HFFc6 (cell line): Measurements from ENCODE around the gene HTR2B. TPM values are rescaled to one million over a fixed set of nuclear protein-coding genes. Genes with fewer than 3 reads are reported as not detected.

Experiments used
- DNase-seq: peaks from one replicate; pipeline ENCODE4 v3.0.0-alpha.2; 2018
- H3K27ac Mint-ChIP-seq: 2 replicates; pipeline ENCODE4 v1.8.0; 2020; ENCODE audit warnings: mild to moderate bottlenecking, mixed read lengths
- H3K27me3 Mint-ChIP-seq: 2 replicates; pipeline ENCODE4 v1.8.0; 2021; ENCODE audit warnings: mild to moderate bottlenecking, moderate library complexity, mixed read lengths; ENCODE audit not compliant: insufficient read depth
- H3K36me3 Mint-ChIP-seq: 2 replicates; pipeline ENCODE4 v1.8.0; 2021; ENCODE audit warnings: low read depth, mixed read lengths
- H3K4me1 Mint-ChIP-seq: 2 replicates; pipeline ENCODE4 v1.8.0; 2020; ENCODE audit warnings: low read depth, mixed read lengths
- H3K4me3 Mint-ChIP-seq: 2 replicates; pipeline ENCODE4 v1.8.0; 2020; ENCODE audit warnings: mild to moderate bottlenecking, moderate library complexity, mixed read lengths
- H3K9me3 Mint-ChIP-seq: 2 replicates; pipeline ENCODE4 v1.8.0; 2020; ENCODE audit warnings: mild to moderate bottlenecking, mixed read lengths
- total RNA-seq, 6 experiments: library from RNA; stranded (reverse); fragmentation: NEBNext Ultra II Directional; extraction: Animal tissue kit (Norgen Biotek cat#: 25700); gene quantifications; 2 replicates in 1 of 6; 3 replicates in 5 of 6; pipeline ENCODE4 v1.2.3, GENCODE V29; 2021
- TF ChIP-seq, protein P1 (sequence below): fragments of 200-600 bp; sonication (generic); IDR thresholded peaks from 2 replicates; pipeline ENCODE4 v1.5.0; 2021; ENCODE audit warnings: antibody characterized with exemption, mild to moderate bottlenecking

HTR2B gene
- total RNA-seq, 6 experiments from 2014 or later, result 0.09 to 0.33 (median 0.26) TPM; not detected in 1

- Mint-ChIP-seq H3K27me3 (no peaks in the 10 kb centered on the region; the same call in 1 of the 2 replicates), H3K4me3 (peak overlapping the region; percentile 77), H3K36me3 (peaks cover 35% of the 10 kb centered on the region), H3K4me1 (peaks cover 71% of the 10 kb centered on the region), H3K27ac (peak overlapping the region; percentile 95), H3K9me3 (no peaks in the 10 kb centered on the region)
- TF ChIP-seq, protein P1, sequence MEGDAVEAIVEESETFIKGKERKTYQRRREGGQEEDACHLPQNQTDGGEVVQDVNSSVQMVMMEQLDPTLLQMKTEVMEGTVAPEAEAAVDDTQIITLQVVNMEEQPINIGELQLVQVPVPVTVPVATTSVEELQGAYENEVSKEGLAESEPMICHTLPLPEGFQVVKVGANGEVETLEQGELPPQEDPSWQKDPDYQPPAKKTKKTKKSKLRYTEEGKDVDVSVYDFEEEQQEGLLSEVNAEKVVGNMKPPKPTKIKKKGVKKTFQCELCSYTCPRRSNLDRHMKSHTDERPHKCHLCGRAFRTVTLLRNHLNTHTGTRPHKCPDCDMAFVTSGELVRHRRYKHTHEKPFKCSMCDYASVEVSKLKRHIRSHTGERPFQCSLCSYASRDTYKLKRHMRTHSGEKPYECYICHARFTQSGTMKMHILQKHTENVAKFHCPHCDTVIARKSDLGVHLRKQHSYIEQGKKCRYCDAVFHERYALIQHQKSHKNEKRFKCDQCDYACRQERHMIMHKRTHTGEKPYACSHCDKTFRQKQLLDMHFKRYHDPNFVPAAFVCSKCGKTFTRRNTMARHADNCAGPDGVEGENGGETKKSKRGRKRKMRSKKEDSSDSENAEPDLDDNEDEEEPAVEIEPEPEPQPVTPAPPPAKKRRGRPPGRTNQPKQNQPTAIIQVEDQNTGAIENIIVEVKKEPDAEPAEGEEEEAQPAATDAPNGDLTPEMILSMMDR, result no peak
- no peak for DNase-seq
Measured at GRCh38 chr2:231161252-231161839, 36.5 kb upstream of the HTR2B start.

GRCh38 chr2:231160701-231161100, 35.9 kb upstream of the HTR2B start:
- no peaks in the 10 kb centered on the region for H3K9me3 Mint-ChIP-seq
- no peak for DNase-seq
- TF ChIP-seq, protein P1, result no peak
- peaks cover 71% of the 10 kb centered on the region for H3K4me1 Mint-ChIP-seq
- H3K36me3 Mint-ChIP-seq, result peaks cover 28% of the 10 kb centered on the region
- peak overlapping the region; percentile 95 for H3K27ac Mint-ChIP-seq
- peak overlapping the region; percentile 57 for H3K4me3 Mint-ChIP-seq
- H3K27me3 Mint-ChIP-seq, result no peaks in the 10 kb centered on the region; the same call in 1 of the 2 replicates

- peaks cover 68% of the 10 kb centered on the region for H3K4me1 Mint-ChIP-seq
- H3K36me3 Mint-ChIP-seq, result peaks cover 15% of the 10 kb centered on the region
- DNase-seq, result no peak
- no peak overlapping the region; the same call in 1 of the 2 replicates for H3K4me3 Mint-ChIP-seq
- H3K27ac Mint-ChIP-seq, result peak overlapping the region; percentile 68
- H3K9me3 Mint-ChIP-seq, result no peaks in the 10 kb centered on the region
- TF ChIP-seq, protein P1, result no peak
- no peaks in the 10 kb centered on the region; the same call in 1 of the 2 replicates for H3K27me3 Mint-ChIP-seq
Measured at GRCh38 chr2:231159306-231159705, 34.5 kb upstream of the HTR2B start.

DNA sequence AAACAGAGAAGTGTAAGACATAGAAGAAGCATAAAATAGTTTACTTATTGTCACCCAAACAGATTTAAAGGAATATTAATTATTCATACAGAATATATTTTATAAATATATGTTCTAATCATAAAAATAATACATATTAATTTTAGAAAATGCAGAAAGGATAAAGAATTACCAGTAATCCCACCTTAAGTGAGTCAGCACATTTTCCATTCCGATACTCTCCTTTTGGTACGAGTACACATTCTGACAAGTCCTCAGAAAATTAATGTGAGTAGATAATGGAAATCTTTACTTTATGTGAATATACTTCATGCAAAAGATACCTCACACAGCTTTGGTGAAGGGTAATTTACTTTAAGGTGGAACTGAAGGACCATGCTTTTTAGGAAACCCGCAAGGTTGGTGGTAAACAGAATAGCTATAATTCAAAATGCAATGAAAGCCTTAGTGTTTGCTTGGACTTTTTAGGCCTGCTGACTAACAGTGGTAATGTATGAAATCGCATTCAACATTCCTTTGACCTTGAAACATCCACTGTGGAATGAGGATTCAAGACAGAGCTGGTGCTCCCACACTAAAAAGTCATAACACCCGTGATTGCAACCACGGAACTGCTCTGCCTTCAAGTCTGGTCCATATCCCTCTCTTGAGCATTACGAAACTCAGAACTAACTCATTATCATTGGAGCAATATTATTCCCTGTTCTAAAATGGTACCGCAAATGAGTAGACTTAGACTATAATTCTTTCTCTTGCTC, 28.1 kb upstream of the HTR2B start:
- Mint-ChIP-seq H3K36me3 (peaks cover 23% of the 10 kb centered on the region), H3K27ac (no peak overlapping the region; the same call in 1 of the 2 replicates), H3K27me3 (no peaks in the 10 kb centered on the region; the same call in 1 of the 2 replicates), H3K4me3 (no peak overlapping the region), H3K9me3 (no peaks in the 10 kb centered on the region), H3K4me1 (peaks cover 31% of the 10 kb centered on the region)
- DNase-seq, result peak; percentile 15
- TF ChIP-seq, protein P1, result no peak

DNA sequence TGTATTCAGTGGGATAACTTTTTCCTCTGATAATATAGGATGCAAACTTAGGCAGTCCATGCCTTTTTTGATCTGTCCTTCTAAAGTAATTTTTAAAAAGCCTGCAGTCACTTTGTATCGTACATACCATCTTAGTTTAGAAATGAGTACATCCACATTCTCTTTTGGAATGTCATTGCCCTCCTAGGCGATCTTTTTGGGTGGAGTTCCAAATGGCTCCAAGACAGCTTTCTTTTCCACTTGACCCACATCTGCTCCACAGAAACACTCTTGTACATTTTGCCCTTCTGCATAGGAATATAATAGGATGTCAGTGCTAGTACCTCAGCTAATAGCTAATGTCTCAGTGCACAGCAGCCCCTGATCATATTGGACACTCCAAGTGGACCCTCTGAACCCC, 21.8 kb upstream of the HTR2B start:
- peaks cover 39% of the 10 kb centered on the region for H3K4me1 Mint-ChIP-seq
- TF ChIP-seq, protein P1, result no peak
- no peaks in the 10 kb centered on the region for H3K9me3 Mint-ChIP-seq
- no peak for DNase-seq
- H3K27ac Mint-ChIP-seq, result peak overlapping the region; percentile 25
- H3K27me3 Mint-ChIP-seq, result peaks cover 1% of the 10 kb centered on the region; the same call in 1 of the 2 replicates
- H3K4me3 Mint-ChIP-seq, result peak overlapping the region; percentile 37
- peaks cover 44% of the 10 kb centered on the region for H3K36me3 Mint-ChIP-seq
